H9 (cell line): ENCODE measurements around the gene PARD6G. TPM values are rescaled to one million over a fixed set of nuclear protein-coding genes. Genes with fewer than 3 reads are reported as not detected.

ENCODE experiments used
- DNase-seq: peaks from one replicate; pipeline ENCODE4 v3.0.0-alpha.2; 2017
- H2AFZ ChIP-seq: one replicate; pipeline ENCODE4 v1.6.1; 2013; ENCODE audit warnings: mild to moderate bottlenecking, low read length, control low read depth, moderate library complexity
- H2AK5ac ChIP-seq: 2 replicates; pipeline ENCODE4 v1.6.1; 2013; ENCODE audit warnings: low read length, control low read depth, mixed read lengths; ENCODE audit not compliant: insufficient read length
- H2BK120ac ChIP-seq: one replicate; pipeline ENCODE4 v1.6.1; 2013; ENCODE audit warnings: low read depth, mild to moderate bottlenecking, low read length, control low read depth, inconsistent platforms; ENCODE audit not compliant: poor library complexity, severe bottlenecking
- H2BK12ac ChIP-seq: 2 replicates; pipeline ENCODE4 v1.6.1; 2013; ENCODE audit warnings: low read length, control low read depth, mixed read lengths, low read depth; ENCODE audit not compliant: insufficient read length
- H2BK15ac ChIP-seq: 2 replicates; pipeline ENCODE4 v1.6.1; 2013; ENCODE audit warnings: low read depth, low read length, control low read depth
- H2BK20ac ChIP-seq: one replicate; pipeline ENCODE4 v1.6.1; 2013; ENCODE audit warnings: low read depth, mild to moderate bottlenecking, low read length, control low read depth, inconsistent platforms; ENCODE audit not compliant: poor library complexity, severe bottlenecking
- H2BK5ac ChIP-seq: 2 replicates; pipeline ENCODE4 v1.6.1; 2013; ENCODE audit warnings: low read length, control low read depth, mixed read lengths; ENCODE audit not compliant: insufficient read length
- H3K14ac ChIP-seq: 2 replicates; pipeline ENCODE4 v1.6.1; 2013; ENCODE audit warnings: low read length, control low read depth; ENCODE audit not compliant: insufficient read depth
- H3K18ac ChIP-seq: 2 replicates; pipeline ENCODE4 v1.6.1; 2013; ENCODE audit warnings: low read depth, mild to moderate bottlenecking, mixed read lengths, low read length, control low read depth; ENCODE audit not compliant: insufficient read length
- H3K23ac ChIP-seq: 2 replicates; pipeline ENCODE4 v1.6.1; 2013; ENCODE audit warnings: low read length, control low read depth, mixed read lengths, low read depth; ENCODE audit not compliant: insufficient read length
- H3K23me2 ChIP-seq: 2 replicates; pipeline ENCODE4 v1.6.1; 2013; ENCODE audit warnings: low read depth, mild to moderate bottlenecking, mixed read lengths, low read length, control low read depth; ENCODE audit not compliant: insufficient read length, poor library complexity, severe bottlenecking
- H3K27ac ChIP-seq: 2 replicates; pipeline ENCODE4 v1.5.1; 2013; ENCODE audit warnings: low read length, control low read depth, mixed read lengths, low read depth; ENCODE audit not compliant: insufficient read length
- H3K27me3 ChIP-seq: 2 replicates; pipeline ENCODE4 v1.6.1; 2013; ENCODE audit warnings: low read length, control low read depth, inconsistent platforms; ENCODE audit not compliant: insufficient read depth
- H3K4ac ChIP-seq: 2 replicates; pipeline ENCODE4 v1.6.1; 2013; ENCODE audit warnings: low read depth, mild to moderate bottlenecking, control low read depth, inconsistent platforms, low read length, moderate library complexity
- H3K4me1 ChIP-seq: 2 replicates; pipeline ENCODE4 v1.6.1; 2013; ENCODE audit warnings: low read length, control low read depth, inconsistent platforms; ENCODE audit not compliant: insufficient read depth
- H3K4me2 ChIP-seq: 2 replicates; pipeline ENCODE4 v1.6.1; 2013; ENCODE audit warnings: low read length, control low read depth, mixed read lengths; ENCODE audit not compliant: insufficient read length, insufficient read depth
- H3K56ac ChIP-seq: 2 replicates; pipeline ENCODE4 v1.6.1; 2013; ENCODE audit warnings: low read depth, mild to moderate bottlenecking, mixed read lengths, low read length, control low read depth; ENCODE audit not compliant: insufficient read length
- H3K79me1 ChIP-seq: 2 replicates; pipeline ENCODE4 v1.6.1; 2013; ENCODE audit warnings: low read depth, mild to moderate bottlenecking, moderate library complexity, low read length, control low read depth, inconsistent platforms; ENCODE audit not compliant: insufficient read depth, poor library complexity, severe bottlenecking
- H3K79me2 ChIP-seq: 2 replicates; pipeline ENCODE4 v1.6.1; 2013; ENCODE audit warnings: low read length, control low read depth, inconsistent platforms; ENCODE audit not compliant: insufficient read depth
- H3K9ac ChIP-seq: 2 replicates; pipeline ENCODE4 v1.6.1; 2013; ENCODE audit warnings: low read length, control low read depth, mixed read lengths; ENCODE audit not compliant: insufficient read length; ENCODE audit errors: extremely low read depth
- H3K9me3 ChIP-seq: one replicate; pipeline ENCODE4 v1.6.1; 2013; ENCODE audit warnings: low read depth, low read length, inconsistent platforms; ENCODE audit not compliant: control insufficient read depth
- H3T11ph ChIP-seq: one replicate; pipeline ENCODE4 v1.6.1; 2013; ENCODE audit warnings: mild to moderate bottlenecking, low read length, control low read depth, inconsistent platforms
- H4K20me1 ChIP-seq: one replicate; pipeline ENCODE4 v1.6.1; 2013; ENCODE audit not compliant: control insufficient read depth, insufficient read length, insufficient read depth
- H4K5ac ChIP-seq: 2 replicates; pipeline ENCODE4 v1.6.1; 2013; ENCODE audit warnings: low read depth, mild to moderate bottlenecking, mixed read lengths, low read length, control low read depth; ENCODE audit not compliant: insufficient read length
- H4K8ac ChIP-seq: replicated peaks from 2 replicates; pipeline ENCODE4 v1.6.1; 2013; ENCODE audit warnings: low read length, control low read depth, mixed read lengths, low read depth; ENCODE audit not compliant: insufficient read length
- H4K91ac ChIP-seq: 2 replicates; pipeline ENCODE4 v1.6.1; 2013; ENCODE audit warnings: low read depth, mild to moderate bottlenecking, moderate library complexity, mixed read lengths, low read length, control low read depth; ENCODE audit not compliant: insufficient read length
- H3K27ac Mint-ChIP-seq, 3 experiments: 2 replicates in 2 of 3; 3 replicates in 1 of 3; pipeline ENCODE4 v1.8.0; 2020 to 2021; ENCODE audit warnings: mixed read lengths in 3 of 3, mild to moderate bottlenecking in 1 of 3, moderate library complexity in 1 of 3
- H3K27me3 Mint-ChIP-seq: 2 replicates; pipeline ENCODE4 v1.8.0; 2021; ENCODE audit warnings: low read depth, mild to moderate bottlenecking, moderate library complexity, mixed read lengths
- H3K36me3 Mint-ChIP-seq, 3 experiments: 2 replicates in 2 of 3; 3 replicates in 1 of 3; pipeline ENCODE4 v1.8.0; 2020 to 2021; ENCODE audit warnings: low read depth in 3 of 3, mixed read lengths in 3 of 3; ENCODE audit not compliant: insufficient read depth in 1 of 3
- H3K4me1 Mint-ChIP-seq, 2 experiments: 2 replicates each; pipeline ENCODE4 v1.8.0; 2020; ENCODE audit warnings: mixed read lengths in 2 of 2
- H3K4me3 Mint-ChIP-seq, 2 experiments: 2 replicates in 1 of 2; 3 replicates in 1 of 2; pipeline ENCODE4 v1.8.0; 2020 to 2021; ENCODE audit warnings: mild to moderate bottlenecking in 2 of 2, mixed read lengths in 2 of 2, moderate library complexity in 1 of 2
- H3K9me3 Mint-ChIP-seq, 2 experiments: 2 replicates in 1 of 2; 3 replicates in 1 of 2; pipeline ENCODE4 v1.8.0; 2020; ENCODE audit warnings: mild to moderate bottlenecking in 2 of 2, mixed read lengths in 2 of 2, moderate library complexity in 1 of 2
- WGBS: extraction: QIAGEN DNeasy Blood & Tissue Kit; methylation state at CpG from one replicate; pipeline ENCODE4 v1.1.7; 2013; ENCODE audit warnings: missing lambda C conversion rate, low lambda C conversion rate, mixed read lengths; ENCODE audit not compliant: insufficient read length; ENCODE audit errors: extremely low coverage; 5-methylcytosine and 5-hydroxymethylcytosine counted together
- total RNA-seq: library from RNA; stranded (reverse); gene quantifications from 2 replicates; pipeline ENCODE4 v1.2.1, GENCODE V29; 2021
- TF ChIP-seq, protein P1 (sequence below): fragments of 200-600 bp; sonication (generic); conservative IDR thresholded peaks from 3 replicates; pipeline ENCODE4 v1.8.0; 2021; ENCODE audit warnings: antibody characterized with exemption, mild to moderate bottlenecking

PARD6G gene
- total RNA-seq, 1 experiment from 2014 or later = 11.2 TPM

DNA sequence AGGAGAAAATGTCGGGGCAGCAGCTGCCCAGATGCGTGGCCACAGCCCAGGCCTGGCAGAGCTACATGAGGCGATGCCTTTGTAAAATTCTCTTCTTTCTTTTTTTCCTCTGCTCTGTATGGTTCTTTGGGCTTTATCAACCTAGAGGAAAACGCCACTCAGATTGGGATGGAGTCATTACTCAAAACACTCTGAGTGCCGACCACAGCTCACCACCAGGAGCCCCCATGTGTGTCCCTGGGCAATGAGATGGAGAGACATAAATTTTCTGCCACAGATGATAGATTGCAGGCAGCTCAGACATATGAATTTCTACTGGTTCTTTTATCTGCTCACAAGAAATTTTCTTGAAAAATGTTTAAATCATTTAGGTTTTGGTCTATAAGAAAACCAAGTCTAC, 56.0 kb downstream of the PARD6G start:
- H4K91ac ChIP-seq = no peak overlapping the region
- H3K23me2 ChIP-seq = no peaks in the 10 kb centered on the region
- no peak overlapping the region for H4K8ac ChIP-seq
- no peaks in the 10 kb centered on the region; a peak in 1 of 7 replicates for H3K36me3 Mint-ChIP-seq
- no peak overlapping the region for H2AFZ ChIP-seq
- H3K79me2 ChIP-seq = no peaks in the 10 kb centered on the region; the same call in 1 of the 2 replicates
- H3K9ac ChIP-seq = no peak overlapping the region
- TF ChIP-seq, protein P1, sequence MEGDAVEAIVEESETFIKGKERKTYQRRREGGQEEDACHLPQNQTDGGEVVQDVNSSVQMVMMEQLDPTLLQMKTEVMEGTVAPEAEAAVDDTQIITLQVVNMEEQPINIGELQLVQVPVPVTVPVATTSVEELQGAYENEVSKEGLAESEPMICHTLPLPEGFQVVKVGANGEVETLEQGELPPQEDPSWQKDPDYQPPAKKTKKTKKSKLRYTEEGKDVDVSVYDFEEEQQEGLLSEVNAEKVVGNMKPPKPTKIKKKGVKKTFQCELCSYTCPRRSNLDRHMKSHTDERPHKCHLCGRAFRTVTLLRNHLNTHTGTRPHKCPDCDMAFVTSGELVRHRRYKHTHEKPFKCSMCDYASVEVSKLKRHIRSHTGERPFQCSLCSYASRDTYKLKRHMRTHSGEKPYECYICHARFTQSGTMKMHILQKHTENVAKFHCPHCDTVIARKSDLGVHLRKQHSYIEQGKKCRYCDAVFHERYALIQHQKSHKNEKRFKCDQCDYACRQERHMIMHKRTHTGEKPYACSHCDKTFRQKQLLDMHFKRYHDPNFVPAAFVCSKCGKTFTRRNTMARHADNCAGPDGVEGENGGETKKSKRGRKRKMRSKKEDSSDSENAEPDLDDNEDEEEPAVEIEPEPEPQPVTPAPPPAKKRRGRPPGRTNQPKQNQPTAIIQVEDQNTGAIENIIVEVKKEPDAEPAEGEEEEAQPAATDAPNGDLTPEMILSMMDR = no peak
- 0 out of 2 replicates have a peak, but pooled peaks cover 3% of the 10 kb centered on the region for H3K27me3 Mint-ChIP-seq
- WGBS = no CpG with 5 or more reads among the region's 5 CpGs
- H3K4me3 Mint-ChIP-seq = no peak overlapping the region
- H2BK12ac ChIP-seq = no peak overlapping the region
- no peaks in the 10 kb centered on the region for H4K20me1 ChIP-seq
- H2BK5ac ChIP-seq = no peak overlapping the region
- H3K27me3 ChIP-seq = no peaks in the 10 kb centered on the region
- H3K56ac ChIP-seq = no peak overlapping the region
- no peak overlapping the region for H3K23ac ChIP-seq
- H3K4ac ChIP-seq = no peak overlapping the region
- H2BK20ac ChIP-seq = no peak overlapping the region
- H3K27ac ChIP-seq = no peak overlapping the region
- no peak overlapping the region for H3T11ph ChIP-seq
- no peak overlapping the region for H4K5ac ChIP-seq
- peaks cover 5 to 9% of the 10 kb centered on the region in 2 experiments for H3K4me1 Mint-ChIP-seq
- H3K18ac ChIP-seq = no peak overlapping the region
- no peaks in the 10 kb centered on the region for H3K9me3 ChIP-seq
- peaks cover 2% of the 10 kb centered on the region in 2 experiments; a peak in 2 of 5 replicates for H3K9me3 Mint-ChIP-seq
- H3K4me2 ChIP-seq = no peak overlapping the region
- H3K27ac Mint-ChIP-seq = no peak overlapping the region; a peak in 1 of 7 replicates
- no peak overlapping the region for H3K14ac ChIP-seq
- no peak overlapping the region for H2AK5ac ChIP-seq
- H3K4me1 ChIP-seq = no peaks in the 10 kb centered on the region
- no peak for DNase-seq
- H3K79me1 ChIP-seq = no peaks in the 10 kb centered on the region
- no peak overlapping the region for H2BK120ac ChIP-seq
- no peak overlapping the region for H2BK15ac ChIP-seq
